Raji (cell line): Measurements from ENCODE around the gene PRR18.

ENCODE experiments used
- POLR2A ChIP-seq: IDR thresholded peaks from 2 replicates; pipeline ENCODE4 v1.6.1; 2011; ENCODE audit warnings: low read depth, low read length, control low read depth; ENCODE audit not compliant: insufficient read depth

PRR18 gene

DNA sequence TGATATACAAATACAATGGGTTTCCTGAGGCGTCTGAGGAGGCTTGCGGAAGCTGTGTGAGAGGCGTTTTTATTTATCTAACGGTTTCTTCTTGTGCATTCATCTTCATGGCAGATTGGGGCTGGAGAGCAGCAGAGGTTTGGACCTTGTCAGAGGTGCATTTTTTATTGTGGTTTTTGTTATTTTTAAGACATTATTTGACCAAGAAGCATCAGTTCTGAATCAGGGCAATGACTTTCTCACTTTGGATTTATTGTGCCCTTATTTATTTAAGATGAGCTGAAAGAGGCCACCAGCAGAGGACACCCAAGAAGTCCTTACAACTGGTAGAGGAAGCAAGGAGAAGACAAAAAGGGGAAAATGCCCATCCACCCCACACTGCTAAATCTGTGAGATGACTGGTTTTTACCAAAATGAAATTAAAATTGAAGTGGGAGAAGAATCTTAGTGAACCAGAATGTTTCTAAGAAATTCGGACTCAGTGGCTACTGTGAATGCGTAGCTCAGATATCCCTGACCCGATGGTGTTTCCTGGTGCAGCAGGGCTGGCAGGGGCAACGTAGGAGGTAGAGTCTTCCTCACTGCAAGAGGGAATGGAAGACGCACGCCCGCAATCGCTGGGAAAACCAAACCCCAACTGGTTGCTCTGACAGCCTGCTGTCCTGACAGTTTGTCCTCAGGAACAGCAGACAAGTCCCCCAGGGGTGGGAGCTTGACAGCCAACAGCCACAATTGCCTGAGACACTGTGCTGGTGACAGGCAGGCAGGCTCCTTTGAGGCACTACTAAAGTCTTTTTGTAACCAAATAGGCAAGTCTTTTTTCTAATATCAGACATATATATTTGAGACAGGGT lies 14.2 kb downstream of the PRR18 start:
- no peak for TF ChIP-seq POLR2A

- TF ChIP-seq POLR2A = no peak
These were observed 18.8 kb downstream of the PRR18 start for GRCh38 chr6:166289207-166290060.

DNA sequence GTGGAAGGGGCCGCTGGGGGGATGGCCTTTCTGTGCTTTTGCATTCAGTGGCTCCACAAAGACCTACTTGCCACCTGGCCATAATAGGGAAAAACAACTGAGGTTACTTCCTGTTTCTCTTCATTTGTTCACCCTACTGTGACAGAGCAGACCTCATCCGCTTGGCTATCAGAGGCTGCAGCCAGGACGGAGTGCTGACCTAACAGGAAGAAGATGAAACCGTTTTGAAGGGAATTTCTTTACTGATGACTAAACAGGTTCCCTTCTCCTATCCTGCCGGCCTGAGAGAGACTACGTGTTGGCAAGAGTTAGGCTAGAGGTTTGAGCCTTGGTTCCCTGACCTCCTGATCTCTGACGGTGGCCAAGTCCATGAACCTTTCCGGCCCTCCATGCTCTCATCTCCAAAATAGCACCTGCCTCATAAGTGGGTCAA lies 21.3 kb downstream of the PRR18 start:
- no peak for TF ChIP-seq POLR2A

DNA sequence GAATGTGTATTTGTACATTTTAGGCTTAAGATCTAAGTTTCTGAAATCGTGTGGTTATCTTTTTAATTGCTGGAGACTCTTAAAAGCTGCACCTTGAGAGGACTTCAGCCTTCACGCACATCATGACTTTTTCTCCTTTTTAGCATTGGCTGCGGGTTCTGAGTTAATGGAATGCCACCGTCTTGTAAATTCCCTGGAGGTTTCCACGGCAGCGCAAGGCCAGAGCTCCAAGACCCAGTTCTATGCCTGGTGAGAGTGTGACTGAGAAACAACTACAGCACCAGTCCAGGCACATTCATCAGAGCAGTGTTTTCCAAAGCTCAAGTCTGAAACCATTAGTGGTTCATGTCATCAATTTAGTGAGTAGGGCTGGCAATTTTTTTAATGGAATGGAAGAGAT lies 23.0 kb downstream of the PRR18 start:
- TF ChIP-seq POLR2A = no peak

DNA sequence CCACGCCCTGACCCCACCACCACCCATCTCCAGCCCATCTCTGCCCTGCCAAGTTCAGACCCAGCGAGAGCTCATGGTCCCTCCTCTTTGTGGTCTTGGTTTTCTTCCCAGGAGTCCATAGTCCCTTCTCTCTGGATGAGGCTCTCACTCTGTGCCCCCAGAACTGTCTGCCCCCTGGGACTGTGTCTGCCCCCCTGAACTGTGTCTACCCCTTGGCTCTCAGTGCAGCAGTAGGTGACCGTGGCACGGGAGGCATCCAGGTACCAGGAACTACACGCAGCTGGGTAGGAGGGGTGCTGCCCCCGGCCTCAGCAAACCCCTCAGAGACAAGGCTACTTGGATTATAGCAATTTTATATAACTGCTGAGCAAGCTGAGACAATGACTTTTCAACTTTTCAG lies 23.6 kb downstream of the PRR18 start:
- TF ChIP-seq POLR2A = no peak

DNA sequence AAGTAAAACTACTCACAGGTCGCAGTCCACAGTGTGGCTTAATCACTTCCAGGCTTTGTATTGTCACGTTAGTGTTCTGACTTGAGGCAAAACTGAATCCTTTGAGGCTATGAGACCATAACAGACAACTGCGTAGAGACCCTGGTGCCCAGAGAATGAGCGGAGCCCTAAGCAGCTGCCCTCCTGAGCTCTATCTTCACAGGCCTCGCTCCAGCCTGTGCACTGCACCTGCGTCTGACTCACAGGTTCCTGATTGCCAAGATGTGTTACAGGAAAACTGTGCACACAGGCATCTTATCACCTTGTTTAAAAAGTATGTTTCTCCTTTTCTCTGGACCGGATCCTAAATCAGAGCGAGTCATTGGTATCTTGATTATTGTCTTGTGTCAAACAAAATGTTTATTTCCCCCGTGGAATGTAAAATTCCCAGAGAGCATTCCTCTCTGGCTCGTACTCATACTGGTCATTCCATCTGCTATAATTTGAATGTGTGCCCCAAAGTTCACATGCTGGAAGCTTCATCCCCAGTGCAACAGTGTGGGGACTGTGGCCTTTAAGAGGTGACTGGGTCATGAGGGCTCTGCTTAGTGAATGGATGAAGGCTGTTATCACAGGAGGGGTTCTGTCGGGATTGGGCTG lies 25.7 kb downstream of the PRR18 start:
- no peak for TF ChIP-seq POLR2A

- no peak for TF ChIP-seq POLR2A
These were observed 27.1 kb downstream of the PRR18 start for GRCh38 chr6:166281104-166281503.

DNA sequence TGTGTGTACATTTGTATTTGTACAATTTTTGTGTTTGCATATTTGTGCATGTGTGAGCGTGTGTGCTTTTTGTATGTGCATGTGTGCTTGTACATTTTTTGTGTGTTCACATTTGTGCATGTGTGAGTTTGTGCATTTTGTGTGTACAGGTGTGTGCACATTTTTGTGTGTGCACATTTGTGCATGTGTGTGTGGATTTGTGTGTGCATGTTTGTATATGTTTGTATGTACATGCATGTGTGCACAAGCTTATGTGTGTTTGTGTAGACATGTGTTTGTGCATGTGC lies 28.9 kb downstream of the PRR18 start:
- TF ChIP-seq POLR2A = no peak

GRCh38 chr6:166278579-166279392 lies 29.4 kb downstream of the PRR18 start:
- no peak for TF ChIP-seq POLR2A

DNA sequence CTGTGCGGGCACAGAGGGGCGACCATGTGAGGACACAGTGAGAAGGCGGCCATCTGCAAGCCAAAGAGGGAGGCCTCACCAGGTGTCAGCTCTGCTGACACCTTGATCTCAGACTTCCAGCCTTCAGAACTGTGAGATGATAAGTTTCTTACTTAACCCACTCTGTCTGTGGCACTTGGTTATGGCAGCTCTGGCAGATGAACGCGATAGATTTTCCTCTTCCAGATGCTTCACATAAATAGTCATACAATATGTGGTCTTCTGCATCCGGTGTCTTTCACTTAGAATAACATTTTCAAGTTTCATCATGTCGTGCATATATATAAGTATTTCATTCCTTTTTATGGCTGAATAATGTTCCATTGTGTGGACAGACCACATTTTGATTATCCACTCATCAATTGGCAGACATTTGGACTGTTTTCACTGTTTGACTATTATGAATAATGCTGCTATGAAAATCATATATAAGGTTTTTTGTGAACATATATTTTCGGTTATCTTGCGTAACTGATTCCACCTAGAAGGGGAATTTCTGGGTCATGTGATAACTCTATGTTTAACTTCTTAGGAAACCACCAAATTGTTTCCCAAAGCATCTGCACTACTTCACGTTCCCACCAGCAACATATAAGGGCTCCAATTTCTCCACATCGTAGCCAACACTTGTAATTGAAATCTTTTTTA lies 30.2 kb downstream of the PRR18 start:
- TF ChIP-seq POLR2A = no peak

- no peak for TF ChIP-seq POLR2A
These were observed 31.2 kb downstream of the PRR18 start for GRCh38 chr6:166277018-166277417.

- no peak for TF ChIP-seq POLR2A
These were observed 32.5 kb downstream of the PRR18 start for GRCh38 chr6:166275714-166276166.

- TF ChIP-seq POLR2A = no peak
These were observed 33.3 kb downstream of the PRR18 start for GRCh38 chr6:166274739-166275370.

GRCh38 chr6:166274163-166274562 lies 34.0 kb downstream of the PRR18 start:
- no peak for TF ChIP-seq POLR2A

DNA sequence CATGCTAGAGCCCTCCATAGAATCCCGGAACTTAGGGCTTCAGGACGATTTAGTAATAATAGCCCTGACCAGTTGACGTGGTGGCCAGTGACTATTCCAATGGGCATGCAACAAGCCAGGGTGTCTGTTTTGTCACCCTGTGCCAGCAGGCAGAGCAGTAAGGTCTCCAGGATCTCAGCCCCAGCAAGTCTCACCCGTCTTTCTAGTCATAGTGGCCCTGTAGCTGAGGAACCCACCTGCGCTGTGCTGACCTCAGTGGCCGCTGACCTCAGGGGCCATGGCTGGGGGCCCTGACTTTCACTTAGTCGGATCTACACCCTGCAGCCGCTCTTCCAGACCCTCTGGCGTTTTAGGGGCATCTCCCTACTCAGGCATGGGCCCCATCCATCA lies 36.8 kb downstream of the PRR18 start:
- no peak for TF ChIP-seq POLR2A
